Pancreas (tissue), 10 donors: ENCODE results near the gene UGT3A2. TPM values are rescaled to one million over a fixed set of nuclear protein-coding genes. Genes with fewer than 3 reads are reported as not detected.
A peak's percentile ranks its signal among the peaks of the same experiment; 100 is the strongest.

Experiments used
- ATAC-seq, 4 donors: fragments of 200-7000 bp; cut with Tn5 transposase; one replicate each; pipeline versions ENCODE4 v1.8.0 to v1.9.1; 2020; ENCODE audit warnings: mild to moderate bottlenecking in 4 of 4, moderate library complexity in 4 of 4
- DNase-seq, 6 donors: peaks; one replicate each; pipeline ENCODE4 v3.0.0-alpha.2; 2020
- FAIRE-seq: peaks from 2 replicates; lab custom pipeline; 2012; peaks lifted over from hg19 to GRCh38; lab: Jason Lieb, UNC
- H3K27ac ChIP-seq, 4 donors: fragments of 200-600 bp; sonication (generic); 1 replicate in 3 of 4; 2 replicates in 1 of 4; pipeline versions ENCODE4 v1.5.0 to v1.8.0; 2020
- H3K27me3 ChIP-seq, 4 donors: fragments of 200-600 bp; one replicate each; pipeline ENCODE4 v1.8.0; 2021
- H3K36me3 ChIP-seq, 3 donors: fragments of 200-600 bp; sonication (generic) in 1 of 3; one replicate each; pipeline versions ENCODE4 v1.5.0 to v1.8.0; 2020 to 2021
- H3K4me1 ChIP-seq, 3 donors: fragments of 200-600 bp; one replicate each; pipeline ENCODE4 v1.8.0; 2021
- H3K4me3 ChIP-seq, 4 donors: fragments of 200-600 bp; sonication (generic) in 2 of 4; one replicate each; pipeline versions ENCODE4 v1.5.0 to v1.8.0; 2020 to 2021
- H3K9me3 ChIP-seq, 4 donors: fragments of 200-600 bp; one replicate each; pipeline ENCODE4 v1.8.0; 2021
- CTCF ChIP-seq, 4 donors: fragments of 200-600 bp; sonication (generic) in 3 of 4; IDR thresholded peaks; one replicate each; pipeline versions ENCODE4 v1.5.0 to v1.8.0; 2021; ENCODE audit warnings: antibody characterized with exemption in 4 of 4
- WGBS, 2 donors: extraction: QIAGEN DNeasy Blood & Tissue Kit; methylation state at CpG; one replicate each; pipeline ENCODE4 v1.1.7; 2013; 5-methylcytosine and 5-hydroxymethylcytosine counted together
- intact Hi-C, 3 donors: fragments of 100-400 bp; cut with DNase I; formaldehyde crosslinking; loops; one replicate each; pipeline versions ENCODE4 v1.11.1 to v1.14.2; 2022
- polyA plus RNA-seq, 2 donors: library from polyadenylated mRNA; stranded (reverse); fragments of 200-250 nt; gene quantifications; one replicate each; pipeline ENCODE4 v1.2.3, GENCODE V29; 2013
- total RNA-seq, 6 donors: library from RNA; stranded (reverse); fragmentation: NEBNext Ultra II Directional in 4 of 6; extraction: Animal tissue kit (Norgen Biotek cat#: 25700) in 4 of 6; gene quantifications; one replicate each; pipeline versions ENCODE4 v1.2.1 to v1.2.4, GENCODE V29; 2021 to 2023
- donor health status: healthy with polysubstance abuse.
- donor health status: DM: no; HTN: no; CAD: no; lungs with moderate emphysema.
- donor health status: DM: no; HTN: no; CAD: no.
- donor health status: control.
- donor health status: control.
- donor health status: Bipolar disorder and iron deficiency.
- donor health status: DM: yes; HTN: yes; CAD: no.
- donor health status: DM: no; HTN: no; CAD: no.
- donor health status: DM: no; HTN: no; CAD: no.
- donor health status: DM: yes; HTN: yes; CAD: no.

The UGT3A2 gene
- total and polyA plus RNA-seq, 8 donors: 0.06 to 0.07 TPM; not detected in 6

- TF ChIP-seq CTCF (IDR thresholded peaks at IDR 0.05): no peak
- Histone ChIP-seq H3K4me3 (no peak overlapping the region), H3K4me1 (peaks cover 0 to 10% (median 0%) of the 10 kb centered on the region in 3 donors), H3K27me3 (no peaks in the 10 kb centered on the region), H3K36me3 (peaks cover 0 to 10% (median 0%) of the 10 kb centered on the region in 3 donors), H3K9me3 (no peaks in the 10 kb centered on the region), H3K27ac (no peak overlapping the region)
- WGBS, 2 donors: 94 to 95% methylated on average over 3 of the region's 3 CpGs
- no peak for DNase-seq
- FAIRE-seq: no peak
- intact Hi-C loops: no loop called here
- no peak for ATAC-seq
Observed at GRCh38 chr5:36099748-36100147, 33.1 kb upstream of the UGT3A2 start.

GRCh38 chr5:36096486-36096885 is 29.8 kb upstream of the UGT3A2 start:
- no peaks in the 10 kb centered on the region for H3K36me3 ChIP-seq
- FAIRE-seq: no peak
- peaks cover 0 to 10% (median 0%) of the 10 kb centered on the region in 3 donors for H3K4me1 ChIP-seq
- intact Hi-C loops: no loop called here
- TF ChIP-seq CTCF (IDR thresholded peaks at IDR 0.05): no peak
- no peaks in the 10 kb centered on the region for H3K9me3 ChIP-seq
- no peak overlapping the region for H3K27ac ChIP-seq
- H3K27me3 ChIP-seq: no peaks in the 10 kb centered on the region
- no peak for ATAC-seq
- DNase-seq: no peak
- no peak overlapping the region for H3K4me3 ChIP-seq

- Histone ChIP-seq H3K4me3 (no peak overlapping the region), H3K27me3 (no peaks in the 10 kb centered on the region), H3K9me3 (no peaks in the 10 kb centered on the region), H3K4me1 (no peaks in the 10 kb centered on the region), H3K27ac (no peak overlapping the region), H3K36me3 (no peaks in the 10 kb centered on the region)
- peak in 2 of 4 donors; percentile 24 to 25 for ATAC-seq
- TF ChIP-seq CTCF (IDR thresholded peaks at IDR 0.05): no peak
- DNase-seq: no peak
- no peak for FAIRE-seq
- WGBS, 2 donors: 60 to 69% methylated on average over 2 of the region's 2 CpGs
- intact Hi-C loops: no loop called here
Observed at GRCh38 chr5:36089989-36090388, 23.3 kb upstream of the UGT3A2 start.

GRCh38 chr5:36079200-36079781 is 12.6 kb upstream of the UGT3A2 start:
- Histone ChIP-seq H3K27ac (no peak overlapping the region), H3K4me3 (no peak overlapping the region), H3K27me3 (peaks cover 0 to 6% (median 0%) of the 10 kb centered on the region in 4 donors), H3K9me3 (no peaks in the 10 kb centered on the region), H3K36me3 (no peaks in the 10 kb centered on the region), H3K4me1 (no peaks in the 10 kb centered on the region)
- no peak for FAIRE-seq
- peak in 2 of 6 donors; percentile 19 to 29 for DNase-seq
- TF ChIP-seq CTCF (IDR thresholded peaks at IDR 0.05): peak; percentile 31 to 61 (median 54)
- intact Hi-C loops: no loop called here
- 18 to 19% methylated on average over 10 of the region's 10 CpGs for WGBS, 2 donors
- ATAC-seq: peak; percentile 67 to 95 (median 90)

GRCh38 chr5:36078430-36078829 is 11.7 kb upstream of the UGT3A2 start:
- 51 to 66% methylated on average over 10 of the region's 10 CpGs for WGBS, 2 donors
- DNase-seq (no peak), ATAC-seq (no peak), FAIRE-seq (no peak)
- Histone ChIP-seq H3K4me3 (no peak overlapping the region), H3K27ac (no peak overlapping the region), H3K36me3 (no peaks in the 10 kb centered on the region), H3K4me1 (no peaks in the 10 kb centered on the region), H3K27me3 (peaks cover 0 to 6% (median 0%) of the 10 kb centered on the region in 4 donors), H3K9me3 (no peaks in the 10 kb centered on the region)
- intact Hi-C loops: no loop called here
- no peak for TF ChIP-seq CTCF (IDR thresholded peaks at IDR 0.05)
